ENCODE data around the gene PTCD1. TPM values are rescaled to one million over a fixed set of nuclear protein-coding genes. Genes with fewer than 3 reads are reported as not detected.

Gene PTCD1
- total RNA-seq, 1 donor from 2014 or later: 10.5 TPM

DNA sequence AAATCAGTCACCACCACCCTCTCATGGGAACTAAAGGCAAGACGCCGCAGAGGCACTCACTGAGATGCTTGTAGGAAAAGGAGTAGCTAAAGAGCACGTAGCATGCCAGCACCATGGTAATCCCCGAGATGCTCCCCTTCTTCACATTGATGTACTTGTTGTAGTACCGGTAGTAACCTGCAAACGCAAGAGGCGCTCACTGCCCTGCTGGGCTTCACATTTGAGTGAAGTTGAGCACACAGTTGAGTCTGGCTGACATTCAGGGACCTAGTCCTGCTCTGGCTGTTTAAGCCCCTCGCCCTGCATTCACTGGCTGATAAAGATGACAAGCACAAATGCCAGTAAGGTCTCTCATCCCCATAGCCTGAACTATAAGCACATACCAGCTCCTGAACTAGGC lies 20.5 kb upstream of the PTCD1 start:
- Mint-ChIP-seq H3K4me1 (peaks cover 8% of the 10 kb centered on the region), H3K9me3 (no peaks in the 10 kb centered on the region), H3K27me3 (ENCODE audit: insufficient read depth, low read depth) (no peaks in the 10 kb centered on the region), H3K36me3 (peaks cover 37% of the 10 kb centered on the region), H3K27ac (no peak overlapping the region), H3K4me3 (no peak overlapping the region)
- Histone ChIP-seq H3K9me3 (ENCODE audit: low read depth) (no peaks in the 10 kb centered on the region), H3K9ac (no peak overlapping the region), H3K4me2 (no peak overlapping the region), H4K20me1 (ENCODE audit: low read depth) (peaks cover 4% of the 10 kb centered on the region), H3K27me3 (no peaks in the 10 kb centered on the region), H3K4me3 (no peak overlapping the region), H3K36me3 (no peaks in the 10 kb centered on the region), H3K79me2 (ENCODE audit: low read depth) (peaks cover 65% of the 10 kb centered on the region), H3K27ac (no peak overlapping the region), H3K4me1 (no peaks in the 10 kb centered on the region), H3F3A (ENCODE audit: low read depth) (peaks cover 44% of the 10 kb centered on the region), H2AFZ (replicated peaks) (no peak overlapping the region)
- DNase-seq (ENCODE audit: low spot score): peak; percentile 32
- no peak for TF ChIP-seq EZH2phosphoT487 (IDR thresholded peaks at IDR 0.05)
- no peak for TF ChIP-seq EZH2 (IDR thresholded peaks at IDR 0.05)
- TF ChIP-seq, protein P1, sequence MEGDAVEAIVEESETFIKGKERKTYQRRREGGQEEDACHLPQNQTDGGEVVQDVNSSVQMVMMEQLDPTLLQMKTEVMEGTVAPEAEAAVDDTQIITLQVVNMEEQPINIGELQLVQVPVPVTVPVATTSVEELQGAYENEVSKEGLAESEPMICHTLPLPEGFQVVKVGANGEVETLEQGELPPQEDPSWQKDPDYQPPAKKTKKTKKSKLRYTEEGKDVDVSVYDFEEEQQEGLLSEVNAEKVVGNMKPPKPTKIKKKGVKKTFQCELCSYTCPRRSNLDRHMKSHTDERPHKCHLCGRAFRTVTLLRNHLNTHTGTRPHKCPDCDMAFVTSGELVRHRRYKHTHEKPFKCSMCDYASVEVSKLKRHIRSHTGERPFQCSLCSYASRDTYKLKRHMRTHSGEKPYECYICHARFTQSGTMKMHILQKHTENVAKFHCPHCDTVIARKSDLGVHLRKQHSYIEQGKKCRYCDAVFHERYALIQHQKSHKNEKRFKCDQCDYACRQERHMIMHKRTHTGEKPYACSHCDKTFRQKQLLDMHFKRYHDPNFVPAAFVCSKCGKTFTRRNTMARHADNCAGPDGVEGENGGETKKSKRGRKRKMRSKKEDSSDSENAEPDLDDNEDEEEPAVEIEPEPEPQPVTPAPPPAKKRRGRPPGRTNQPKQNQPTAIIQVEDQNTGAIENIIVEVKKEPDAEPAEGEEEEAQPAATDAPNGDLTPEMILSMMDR (IDR thresholded peaks at IDR 0.05): peak; percentile 31

DNA sequence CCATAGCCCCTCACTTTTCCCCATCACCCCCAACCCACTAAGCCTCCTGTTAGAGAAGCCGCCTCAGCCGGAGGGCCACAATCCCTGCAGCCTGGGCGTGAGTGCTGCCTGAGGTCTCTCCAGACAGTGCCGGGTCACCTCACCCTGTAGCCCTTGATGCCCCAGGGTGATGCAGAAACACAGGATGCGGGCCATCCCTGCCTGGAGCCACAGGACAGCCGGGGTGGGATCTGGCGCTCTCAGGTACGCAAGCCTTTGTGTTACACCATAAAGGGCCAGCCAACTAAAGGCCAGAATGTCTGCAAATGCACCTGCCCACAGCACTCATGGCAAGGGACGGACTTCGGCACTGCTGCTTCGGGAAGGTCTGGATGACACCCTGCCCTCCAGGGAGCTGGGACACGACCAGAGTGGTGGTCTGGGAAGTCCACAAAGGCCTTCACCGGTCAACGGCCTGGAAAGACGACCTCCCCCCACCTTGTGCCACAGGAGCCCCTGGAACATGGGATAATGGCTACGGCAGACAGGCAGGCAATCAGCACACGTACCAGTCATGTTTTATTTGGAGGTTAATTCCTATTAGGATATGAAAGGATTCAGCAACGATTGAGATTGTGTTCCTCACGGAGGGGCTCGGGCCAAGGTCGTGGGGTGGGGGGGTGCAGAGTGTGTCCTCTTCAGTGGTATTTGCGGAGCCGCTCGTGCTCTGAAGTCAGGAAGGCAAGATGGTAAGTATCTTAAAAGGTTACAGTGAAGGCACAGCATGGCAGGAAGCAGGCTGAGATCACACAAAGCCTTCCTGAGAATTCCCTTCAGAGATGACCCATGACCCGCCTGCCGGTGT lies 19.3 kb upstream of the PTCD1 start:
- Histone ChIP-seq H3K9me3 (ENCODE audit: low read depth) (no peaks in the 10 kb centered on the region), H3K27ac (peak overlapping the region; percentile 37), H3K4me3 (no peak overlapping the region), H3K9ac (no peak overlapping the region), H3K79me2 (ENCODE audit: low read depth) (peaks cover 53% of the 10 kb centered on the region), H2AFZ (replicated peaks) (no peak overlapping the region), H3F3A (ENCODE audit: low read depth) (peaks cover 44% of the 10 kb centered on the region), H4K20me1 (ENCODE audit: low read depth) (peaks cover 4% of the 10 kb centered on the region), H3K27me3 (no peaks in the 10 kb centered on the region), H3K4me1 (no peaks in the 10 kb centered on the region), H3K4me2 (no peak overlapping the region), H3K36me3 (no peaks in the 10 kb centered on the region)
- peak overlapping the region; percentile 46 for H3K27ac Mint-ChIP-seq
- H3K27me3 Mint-ChIP-seq (ENCODE audit: insufficient read depth, low read depth): peaks cover 3% of the 10 kb centered on the region
- peaks cover 38% of the 10 kb centered on the region for H3K36me3 Mint-ChIP-seq
- H3K4me1 Mint-ChIP-seq: peaks cover 4% of the 10 kb centered on the region
- no peak for DNase-seq (ENCODE audit: low spot score)
- no peak overlapping the region for H3K4me3 Mint-ChIP-seq
- no peaks in the 10 kb centered on the region for H3K9me3 Mint-ChIP-seq
- no peak for TF ChIP-seq EZH2 (IDR thresholded peaks at IDR 0.05)
- TF ChIP-seq, protein P1 (IDR thresholded peaks at IDR 0.05): no peak
- TF ChIP-seq EZH2phosphoT487 (IDR thresholded peaks at IDR 0.05): no peak

DNA sequence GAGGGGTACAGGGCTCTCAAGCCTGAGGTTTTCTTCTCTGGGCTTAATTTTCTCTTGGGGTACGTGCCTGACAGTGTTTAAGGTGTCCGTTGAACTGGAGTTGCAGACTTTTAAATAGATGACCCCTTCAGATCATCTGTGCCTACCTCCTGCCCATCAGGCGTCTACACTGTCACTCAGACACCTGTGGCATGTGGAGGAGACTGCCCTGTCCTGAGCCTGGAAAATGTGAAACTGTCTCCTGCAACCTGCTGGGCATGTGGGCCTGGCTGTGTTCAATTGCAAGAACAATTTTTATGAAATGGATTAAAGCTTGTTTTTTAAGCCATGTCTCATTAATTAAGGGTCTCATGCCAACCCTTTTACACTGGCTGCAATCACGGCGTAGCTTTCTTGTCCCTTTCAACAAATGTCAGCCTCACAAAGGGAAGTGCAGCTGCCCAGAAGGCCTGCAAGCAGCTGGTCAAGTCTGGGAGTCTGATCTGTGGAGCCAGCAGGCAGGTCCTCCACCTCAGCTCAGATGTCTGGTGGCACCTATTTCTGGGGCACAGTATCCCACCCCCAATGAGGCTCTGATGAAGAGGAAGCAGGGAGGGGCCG lies 18.6 kb upstream of the PTCD1 start:
- Histone ChIP-seq H3K4me2 (no peak overlapping the region), H3K79me2 (ENCODE audit: low read depth) (peaks cover 46% of the 10 kb centered on the region), H3K9ac (no peak overlapping the region), H3K4me3 (no peak overlapping the region), H3K36me3 (no peaks in the 10 kb centered on the region), H3K27ac (peak overlapping the region; percentile 37), H2AFZ (replicated peaks) (no peak overlapping the region), H3K4me1 (no peaks in the 10 kb centered on the region), H3F3A (ENCODE audit: low read depth) (peaks cover 44% of the 10 kb centered on the region), H3K27me3 (no peaks in the 10 kb centered on the region), H4K20me1 (ENCODE audit: low read depth) (peaks cover 6% of the 10 kb centered on the region), H3K9me3 (ENCODE audit: low read depth) (no peaks in the 10 kb centered on the region)
- Mint-ChIP-seq H3K27me3 (ENCODE audit: insufficient read depth, low read depth) (peaks cover 3% of the 10 kb centered on the region), H3K27ac (no peak overlapping the region), H3K4me3 (no peak overlapping the region), H3K4me1 (peaks cover 4% of the 10 kb centered on the region), H3K9me3 (no peaks in the 10 kb centered on the region), H3K36me3 (peaks cover 35% of the 10 kb centered on the region)
- no peak for TF ChIP-seq EZH2 (IDR thresholded peaks at IDR 0.05)
- TF ChIP-seq, protein P1 (IDR thresholded peaks at IDR 0.05): no peak
- DNase-seq (ENCODE audit: low spot score): no peak
